ENCODE measurements around the gene ESR1. TPM values are rescaled to one million over a fixed set of nuclear protein-coding genes. Genes with fewer than 3 reads are reported as not detected.

ESR1 gene
- total RNA-seq, 1 experiment from 2014 or later, result 0.98 TPM

DNA sequence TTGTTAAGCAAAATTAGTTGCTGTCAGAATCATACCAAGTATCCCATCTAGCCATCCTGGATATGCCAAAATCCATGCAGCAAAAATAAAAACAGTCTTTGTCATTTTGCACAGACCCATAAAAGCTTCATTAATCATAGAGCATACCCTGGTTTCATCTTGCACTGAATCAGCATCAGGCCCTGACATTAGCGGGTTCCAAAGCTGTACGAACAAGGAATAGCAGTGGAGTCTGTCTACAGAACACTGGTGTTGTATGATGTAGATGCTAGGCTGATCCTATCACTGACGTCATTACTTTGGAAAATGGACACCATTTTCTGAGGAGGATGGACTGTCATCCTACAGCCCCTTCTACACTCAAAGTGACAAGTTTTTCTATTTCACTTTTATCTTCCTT is 315.6 kb downstream of the ESR1 start:
- Mint-ChIP-seq H3K4me3 (no peak overlapping the region), H3K4me1 (no peaks in the 10 kb centered on the region), H3K9me3 (peaks cover 3% of the 10 kb centered on the region), H3K27ac (no peak overlapping the region), H3K36me3 (no peaks in the 10 kb centered on the region), H3K27me3 (ENCODE audit: low read depth) (no peaks in the 10 kb centered on the region)
- ATAC-seq (no peak), DNase-seq (ENCODE audit: low spot score) (no peak)
- POLR2A ChIA-PET, result no interaction called here
- CTCF ChIA-PET, result no interaction called here
- TF ChIP-seq, protein P1, sequence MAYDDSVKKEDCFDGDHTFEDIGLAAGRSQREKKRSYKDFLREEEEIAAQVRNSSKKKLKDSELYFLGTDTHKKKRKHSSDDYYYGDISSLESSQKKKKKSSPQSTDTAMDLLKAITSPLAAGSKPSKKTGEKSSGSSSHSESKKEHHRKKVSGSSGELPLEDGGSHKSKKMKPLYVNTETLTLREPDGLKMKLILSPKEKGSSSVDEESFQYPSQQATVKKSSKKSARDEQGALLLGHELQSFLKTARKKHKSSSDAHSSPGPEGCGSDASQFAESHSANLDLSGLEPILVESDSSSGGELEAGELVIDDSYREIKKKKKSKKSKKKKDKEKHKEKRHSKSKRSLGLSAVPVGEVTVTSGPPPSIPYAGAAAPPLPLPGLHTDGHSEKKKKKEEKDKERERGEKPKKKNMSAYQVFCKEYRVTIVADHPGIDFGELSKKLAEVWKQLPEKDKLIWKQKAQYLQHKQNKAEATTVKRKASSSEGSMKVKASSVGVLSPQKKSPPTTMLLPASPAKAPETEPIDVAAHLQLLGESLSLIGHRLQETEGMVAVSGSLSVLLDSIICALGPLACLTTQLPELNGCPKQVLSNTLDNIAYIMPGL (CRISPR knock-in tag; IDR thresholded peaks at IDR 0.05), result no peak
- TF ChIP-seq, protein P2, sequence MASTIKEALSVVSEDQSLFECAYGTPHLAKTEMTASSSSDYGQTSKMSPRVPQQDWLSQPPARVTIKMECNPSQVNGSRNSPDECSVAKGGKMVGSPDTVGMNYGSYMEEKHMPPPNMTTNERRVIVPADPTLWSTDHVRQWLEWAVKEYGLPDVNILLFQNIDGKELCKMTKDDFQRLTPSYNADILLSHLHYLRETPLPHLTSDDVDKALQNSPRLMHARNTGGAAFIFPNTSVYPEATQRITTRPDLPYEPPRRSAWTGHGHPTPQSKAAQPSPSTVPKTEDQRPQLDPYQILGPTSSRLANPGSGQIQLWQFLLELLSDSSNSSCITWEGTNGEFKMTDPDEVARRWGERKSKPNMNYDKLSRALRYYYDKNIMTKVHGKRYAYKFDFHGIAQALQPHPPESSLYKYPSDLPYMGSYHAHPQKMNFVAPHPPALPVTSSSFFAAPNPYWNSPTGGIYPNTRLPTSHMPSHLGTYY (CRISPR knock-in tag; IDR thresholded peaks at IDR 0.05), result no peak
- TF ChIP-seq RORB (CRISPR knock-in tag; IDR thresholded peaks at IDR 0.05), result no peak
- TF ChIP-seq, protein P3, sequence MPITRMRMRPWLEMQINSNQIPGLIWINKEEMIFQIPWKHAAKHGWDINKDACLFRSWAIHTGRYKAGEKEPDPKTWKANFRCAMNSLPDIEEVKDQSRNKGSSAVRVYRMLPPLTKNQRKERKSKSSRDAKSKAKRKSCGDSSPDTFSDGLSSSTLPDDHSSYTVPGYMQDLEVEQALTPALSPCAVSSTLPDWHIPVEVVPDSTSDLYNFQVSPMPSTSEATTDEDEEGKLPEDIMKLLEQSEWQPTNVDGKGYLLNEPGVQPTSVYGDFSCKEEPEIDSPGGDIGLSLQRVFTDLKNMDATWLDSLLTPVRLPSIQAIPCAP (CRISPR knock-in tag; IDR thresholded peaks at IDR 0.05), result no peak
- no peak for TF ChIP-seq FOXK1 (CRISPR knock-in tag; IDR thresholded peaks at IDR 0.05)
- TF ChIP-seq ZNF416 (CRISPR knock-in tag; IDR thresholded peaks at IDR 0.05), result no peak
- TF ChIP-seq MXD4 (CRISPR knock-in tag; IDR thresholded peaks at IDR 0.05; ENCODE audit: borderline replicate concordance), result no peak
- TF ChIP-seq ZNF423 (CRISPR knock-in tag; IDR thresholded peaks at IDR 0.05), result no peak
- TF ChIP-seq MYBL2 (CRISPR knock-in tag; IDR thresholded peaks at IDR 0.05), result no peak
- TF ChIP-seq, protein P4, sequence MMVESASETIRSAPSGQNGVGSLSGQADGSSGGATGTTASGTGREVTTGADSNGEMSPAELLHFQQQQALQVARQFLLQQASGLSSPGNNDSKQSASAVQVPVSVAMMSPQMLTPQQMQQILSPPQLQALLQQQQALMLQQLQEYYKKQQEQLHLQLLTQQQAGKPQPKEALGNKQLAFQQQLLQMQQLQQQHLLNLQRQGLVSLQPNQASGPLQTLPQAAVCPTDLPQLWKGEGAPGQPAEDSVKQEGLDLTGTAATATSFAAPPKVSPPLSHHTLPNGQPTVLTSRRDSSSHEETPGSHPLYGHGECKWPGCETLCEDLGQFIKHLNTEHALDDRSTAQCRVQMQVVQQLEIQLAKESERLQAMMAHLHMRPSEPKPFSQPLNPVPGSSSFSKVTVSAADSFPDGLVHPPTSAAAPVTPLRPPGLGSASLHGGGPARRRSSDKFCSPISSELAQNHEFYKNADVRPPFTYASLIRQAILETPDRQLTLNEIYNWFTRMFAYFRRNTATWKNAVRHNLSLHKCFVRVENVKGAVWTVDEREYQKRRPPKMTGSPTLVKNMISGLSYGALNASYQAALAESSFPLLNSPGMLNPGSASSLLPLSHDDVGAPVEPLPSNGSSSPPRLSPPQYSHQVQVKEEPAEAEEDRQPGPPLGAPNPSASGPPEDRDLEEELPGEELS (CRISPR knock-in tag; IDR thresholded peaks at IDR 0.05), result no peak
- TF ChIP-seq, protein P5, sequence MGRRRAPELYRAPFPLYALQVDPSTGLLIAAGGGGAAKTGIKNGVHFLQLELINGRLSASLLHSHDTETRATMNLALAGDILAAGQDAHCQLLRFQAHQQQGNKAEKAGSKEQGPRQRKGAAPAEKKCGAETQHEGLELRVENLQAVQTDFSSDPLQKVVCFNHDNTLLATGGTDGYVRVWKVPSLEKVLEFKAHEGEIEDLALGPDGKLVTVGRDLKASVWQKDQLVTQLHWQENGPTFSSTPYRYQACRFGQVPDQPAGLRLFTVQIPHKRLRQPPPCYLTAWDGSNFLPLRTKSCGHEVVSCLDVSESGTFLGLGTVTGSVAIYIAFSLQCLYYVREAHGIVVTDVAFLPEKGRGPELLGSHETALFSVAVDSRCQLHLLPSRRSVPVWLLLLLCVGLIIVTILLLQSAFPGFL (CRISPR knock-in tag; IDR thresholded peaks at IDR 0.05; ENCODE audit: borderline replicate concordance), result no peak

DNA sequence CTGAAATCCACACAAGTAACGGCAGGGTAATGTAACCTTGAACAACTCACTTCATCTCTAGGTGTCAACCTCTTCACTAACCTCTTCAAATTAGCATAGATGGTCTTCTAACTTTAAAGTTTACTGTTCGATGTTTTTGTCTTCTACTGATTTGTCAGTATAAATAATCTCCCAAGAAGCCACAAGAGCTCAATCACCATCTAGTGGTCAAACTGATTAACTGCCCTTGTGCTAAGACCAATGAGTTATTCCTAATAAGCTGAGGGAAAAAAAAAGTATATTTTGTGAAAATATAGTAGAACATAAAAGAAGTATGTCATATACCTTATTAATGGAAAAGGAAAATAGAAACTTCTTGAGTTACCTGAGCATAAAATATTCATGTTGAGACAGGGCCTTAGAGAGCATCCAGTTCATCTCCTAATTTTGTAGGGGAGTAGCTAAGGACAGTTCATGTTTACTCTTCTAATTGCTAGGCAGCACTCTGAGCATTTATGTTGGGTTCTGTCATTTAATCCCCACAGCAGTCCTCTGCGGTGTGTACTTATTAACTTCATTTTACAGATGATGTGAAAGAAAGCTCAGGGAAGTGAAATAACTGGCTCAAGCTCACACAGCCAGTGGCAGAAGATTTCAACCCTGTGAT is 317.1 kb downstream of the ESR1 start:
- ChIA-PET POLR2A (no interaction called here), CTCF (interaction anchor here (0.5 to 1.9 kb wide), 41 partner anchors 9 to 477 kb away, joined by 3 to 24 read pairs (median 5); partner anchors contain the start of gene ESR1)
- ATAC-seq (peak; percentile 74), DNase-seq (ENCODE audit: low spot score) (no peak)
- Mint-ChIP-seq H3K9me3 (no peaks in the 10 kb centered on the region), H3K27me3 (ENCODE audit: low read depth) (no peaks in the 10 kb centered on the region), H3K4me1 (no peaks in the 10 kb centered on the region; the same call in 1 of the 2 replicates), H3K36me3 (no peaks in the 10 kb centered on the region), H3K27ac (no peak overlapping the region), H3K4me3 (no peak overlapping the region)
- TF ChIP-seq, protein P2 (CRISPR knock-in tag; IDR thresholded peaks at IDR 0.05), result no peak
- TF ChIP-seq, protein P6, sequence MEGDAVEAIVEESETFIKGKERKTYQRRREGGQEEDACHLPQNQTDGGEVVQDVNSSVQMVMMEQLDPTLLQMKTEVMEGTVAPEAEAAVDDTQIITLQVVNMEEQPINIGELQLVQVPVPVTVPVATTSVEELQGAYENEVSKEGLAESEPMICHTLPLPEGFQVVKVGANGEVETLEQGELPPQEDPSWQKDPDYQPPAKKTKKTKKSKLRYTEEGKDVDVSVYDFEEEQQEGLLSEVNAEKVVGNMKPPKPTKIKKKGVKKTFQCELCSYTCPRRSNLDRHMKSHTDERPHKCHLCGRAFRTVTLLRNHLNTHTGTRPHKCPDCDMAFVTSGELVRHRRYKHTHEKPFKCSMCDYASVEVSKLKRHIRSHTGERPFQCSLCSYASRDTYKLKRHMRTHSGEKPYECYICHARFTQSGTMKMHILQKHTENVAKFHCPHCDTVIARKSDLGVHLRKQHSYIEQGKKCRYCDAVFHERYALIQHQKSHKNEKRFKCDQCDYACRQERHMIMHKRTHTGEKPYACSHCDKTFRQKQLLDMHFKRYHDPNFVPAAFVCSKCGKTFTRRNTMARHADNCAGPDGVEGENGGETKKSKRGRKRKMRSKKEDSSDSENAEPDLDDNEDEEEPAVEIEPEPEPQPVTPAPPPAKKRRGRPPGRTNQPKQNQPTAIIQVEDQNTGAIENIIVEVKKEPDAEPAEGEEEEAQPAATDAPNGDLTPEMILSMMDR (IDR thresholded peaks at IDR 0.05), result peak; percentile 33
